Left ventricle myocardium inferior (tissue), 1 donor: ENCODE measurements around the gene B3GAT1. TPM values are rescaled to one million over a fixed set of nuclear protein-coding genes. Genes with fewer than 3 reads are reported as not detected.

Experiments used
- DNase-seq: peaks from one replicate; pipeline ENCODE4 v3.0.0-alpha.2; 2020
- H3K27ac ChIP-seq: fragments of 200-600 bp; replicated peaks from 2 replicates; pipeline ENCODE4 v1.8.0; 2021
- H3K27me3 ChIP-seq: fragments of 200-600 bp; 2 replicates; pipeline ENCODE4 v1.8.0; 2021; ENCODE audit warnings: low read depth
- H3K36me3 ChIP-seq: fragments of 200-600 bp; 2 replicates; pipeline ENCODE4 v1.8.0; 2021
- H3K4me1 ChIP-seq: fragments of 200-600 bp; 2 replicates; pipeline ENCODE4 v1.8.0; 2021
- H3K4me3 ChIP-seq: fragments of 200-600 bp; 2 replicates; pipeline ENCODE4 v1.8.0; 2021; ENCODE audit warnings: mild to moderate bottlenecking, moderate library complexity
- H3K9me3 ChIP-seq: fragments of 200-600 bp; replicated peaks from 2 replicates; pipeline ENCODE4 v1.8.0; 2021
- CTCF ChIP-seq: fragments of 200-600 bp; IDR thresholded peaks from 2 replicates; pipeline ENCODE4 v1.8.0; 2021; ENCODE audit warnings: antibody characterized with exemption, mild to moderate bottlenecking, borderline replicate concordance
- intact Hi-C: fragments of 100-400 bp; cut with micrococcal nuclease; formaldehyde crosslinking; loops from one replicate; pipeline ENCODE4 v1.11.0; 2022
- total RNA-seq: library from RNA; stranded (reverse); fragmentation: NEBNext Ultra II Directional; extraction: Animal tissue kit (Norgen Biotek cat#: 25700); gene quantifications from one replicate; pipeline ENCODE4 v1.2.1, GENCODE V29; 2021
- donor health status: DM: no; HTN: yes; CAD: no; lungs with severe emphysema.

Gene B3GAT1
- total RNA-seq, 1 donor from 2014 or later = 0.08 TPM

- intact Hi-C loops = no loop called here
- no peak for TF ChIP-seq CTCF
- Histone ChIP-seq H3K27ac (no peak overlapping the region), H3K4me1 (no peaks in the 10 kb centered on the region), H3K4me3 (no peak overlapping the region), H3K9me3 (no peaks in the 10 kb centered on the region), H3K27me3 (peaks cover 85% of the 10 kb centered on the region), H3K36me3 (no peaks in the 10 kb centered on the region)
- peak; percentile 4 for DNase-seq
Measured at GRCh38 chr11:134376150-134376921, 35.7 kb downstream of the B3GAT1 start.

- H3K27ac ChIP-seq = no peak overlapping the region
- no peaks in the 10 kb centered on the region for H3K36me3 ChIP-seq
- TF ChIP-seq CTCF = no peak
- H3K27me3 ChIP-seq = peaks cover 86% of the 10 kb centered on the region
- no peaks in the 10 kb centered on the region for H3K9me3 ChIP-seq
- intact Hi-C loops = no loop called here
- no peak for DNase-seq
- no peak overlapping the region for H3K4me3 ChIP-seq
- H3K4me1 ChIP-seq = no peaks in the 10 kb centered on the region
Measured at GRCh38 chr11:134374891-134375550, 37.0 kb downstream of the B3GAT1 start.

- Histone ChIP-seq H3K36me3 (no peaks in the 10 kb centered on the region), H3K27me3 (peaks cover 82% of the 10 kb centered on the region), H3K9me3 (no peaks in the 10 kb centered on the region), H3K4me3 (no peak overlapping the region), H3K4me1 (no peaks in the 10 kb centered on the region), H3K27ac (no peak overlapping the region)
- DNase-seq = no peak
- no peak for TF ChIP-seq CTCF
- intact Hi-C loops = no loop called here
Measured at GRCh38 chr11:134374171-134374570, 37.9 kb downstream of the B3GAT1 start.

GRCh38 chr11:134373591-134374052 lies 38.4 kb downstream of the B3GAT1 start:
- TF ChIP-seq CTCF = no peak
- Histone ChIP-seq H3K9me3 (no peaks in the 10 kb centered on the region), H3K4me3 (no peak overlapping the region), H3K27me3 (peaks cover 76% of the 10 kb centered on the region), H3K4me1 (no peaks in the 10 kb centered on the region), H3K27ac (no peak overlapping the region), H3K36me3 (no peaks in the 10 kb centered on the region)
- DNase-seq = no peak
- intact Hi-C loops = no loop called here

- Histone ChIP-seq H3K27me3 (peaks cover 70% of the 10 kb centered on the region), H3K36me3 (no peaks in the 10 kb centered on the region), H3K4me1 (no peaks in the 10 kb centered on the region), H3K9me3 (no peaks in the 10 kb centered on the region), H3K4me3 (no peak overlapping the region), H3K27ac (no peak overlapping the region)
- no peak for TF ChIP-seq CTCF
- no peak for DNase-seq
- intact Hi-C loops = no loop called here
Measured at GRCh38 chr11:134372961-134373360, 39.1 kb downstream of the B3GAT1 start.
